DOHH2 (cell line): ENCODE results near the gene C1RL.

Experiments used
- EZH2phosphoT487 ChIP-seq: fragments of 200-600 bp; sonication (generic); IDR thresholded peaks from 2 replicates; pipeline ENCODE4 v1.6.1; 2017; ENCODE audit warnings: borderline replicate concordance, mild to moderate bottlenecking, antibody characterized with exemption, low read length, moderate library complexity, mixed read lengths
- TF ChIP-seq, protein P1 (sequence below): fragments of 200-600 bp; sonication (generic); IDR thresholded peaks from one replicate; pipeline ENCODE4 v1.5.1; 2014; ENCODE audit warnings: antibody characterized with exemption, mild to moderate bottlenecking, low read depth, low read length; ENCODE audit not compliant: poor library complexity, severe bottlenecking

DNA sequence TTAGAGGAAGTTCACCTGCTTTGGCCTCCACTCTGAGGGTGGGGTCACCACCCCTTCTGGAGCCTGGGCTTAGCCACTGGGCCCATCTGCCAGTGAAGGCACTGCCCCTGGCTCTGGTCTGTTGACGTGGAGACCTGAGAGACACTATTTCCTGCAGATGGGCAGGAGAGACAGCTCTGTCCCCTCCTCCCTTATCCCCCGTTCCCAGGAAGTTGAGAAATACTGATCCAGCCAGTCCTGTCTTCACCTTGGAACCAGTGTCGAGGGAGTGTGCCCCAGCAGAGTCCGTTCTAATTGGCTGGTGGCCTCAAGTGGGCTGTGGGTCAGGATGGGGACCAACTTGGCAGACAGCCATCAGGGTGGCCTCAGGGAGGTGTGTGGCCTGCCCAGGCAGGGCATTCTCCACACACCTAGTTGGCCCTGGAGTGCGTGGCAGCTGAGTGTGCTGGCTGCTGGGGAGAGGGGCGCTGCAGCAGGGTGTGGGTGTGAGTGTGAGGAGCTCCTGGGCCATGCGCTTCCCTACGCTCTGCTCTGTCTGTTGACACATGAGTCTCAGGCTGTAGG is 46.5 kb upstream of the C1RL start:
- TF ChIP-seq, protein P1, sequence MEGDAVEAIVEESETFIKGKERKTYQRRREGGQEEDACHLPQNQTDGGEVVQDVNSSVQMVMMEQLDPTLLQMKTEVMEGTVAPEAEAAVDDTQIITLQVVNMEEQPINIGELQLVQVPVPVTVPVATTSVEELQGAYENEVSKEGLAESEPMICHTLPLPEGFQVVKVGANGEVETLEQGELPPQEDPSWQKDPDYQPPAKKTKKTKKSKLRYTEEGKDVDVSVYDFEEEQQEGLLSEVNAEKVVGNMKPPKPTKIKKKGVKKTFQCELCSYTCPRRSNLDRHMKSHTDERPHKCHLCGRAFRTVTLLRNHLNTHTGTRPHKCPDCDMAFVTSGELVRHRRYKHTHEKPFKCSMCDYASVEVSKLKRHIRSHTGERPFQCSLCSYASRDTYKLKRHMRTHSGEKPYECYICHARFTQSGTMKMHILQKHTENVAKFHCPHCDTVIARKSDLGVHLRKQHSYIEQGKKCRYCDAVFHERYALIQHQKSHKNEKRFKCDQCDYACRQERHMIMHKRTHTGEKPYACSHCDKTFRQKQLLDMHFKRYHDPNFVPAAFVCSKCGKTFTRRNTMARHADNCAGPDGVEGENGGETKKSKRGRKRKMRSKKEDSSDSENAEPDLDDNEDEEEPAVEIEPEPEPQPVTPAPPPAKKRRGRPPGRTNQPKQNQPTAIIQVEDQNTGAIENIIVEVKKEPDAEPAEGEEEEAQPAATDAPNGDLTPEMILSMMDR: no peak
- TF ChIP-seq EZH2phosphoT487: no peak
